GM23338 (cell line): ENCODE measurements around the gene KIAA1549. TPM values are rescaled to one million over a fixed set of nuclear protein-coding genes. Genes with fewer than 3 reads are reported as not detected.
A peak's percentile ranks its signal among the peaks of the same experiment; 100 is the strongest.

Experiments
- ATAC-seq: fragments of 200-7000 bp; cut with Tn5 transposase; 3 replicates; pipeline ENCODE4 v1.9.1; 2020
- DNase-seq: peaks from one replicate; pipeline ENCODE4 v3.0.0-alpha.2; 2015; ENCODE audit warnings: low spot score
- H2AFZ ChIP-seq: fragments of 200-600 bp; sonication (generic); 2 replicates; pipeline ENCODE4 v1.8.0; 2016; ENCODE audit warnings: antibody characterized with exemption, mild to moderate bottlenecking, moderate library complexity
- H3F3A ChIP-seq: fragments of 200-600 bp; sonication (generic); replicated peaks from 2 replicates; pipeline ENCODE4 v1.8.0; 2017; ENCODE audit warnings: antibody characterized with exemption, mixed run types, low read depth
- H3K27ac ChIP-seq: fragments of 200-600 bp; sonication (generic); 2 replicates; pipeline ENCODE4 v1.6.1; 2016; ENCODE audit warnings: low read depth
- H3K27me3 ChIP-seq: fragments of 200-600 bp; sonication (generic); 2 replicates; pipeline ENCODE4 v1.8.0; 2016; ENCODE audit warnings: mild to moderate bottlenecking, mixed run types, moderate library complexity; ENCODE audit not compliant: insufficient read depth
- H3K36me3 ChIP-seq: fragments of 200-600 bp; sonication (generic); 2 replicates; pipeline ENCODE4 v1.8.0; 2016; ENCODE audit warnings: mild to moderate bottlenecking; ENCODE audit not compliant: insufficient read depth
- H3K4me1 ChIP-seq: fragments of 200-600 bp; sonication (generic); 2 replicates; pipeline ENCODE4 v1.8.0; 2016; ENCODE audit warnings: mild to moderate bottlenecking, moderate library complexity; ENCODE audit not compliant: insufficient read depth
- H3K4me2 ChIP-seq: fragments of 200-600 bp; sonication (generic); 2 replicates; pipeline ENCODE4 v1.7.1; 2017; ENCODE audit warnings: mixed run types
- H3K4me3 ChIP-seq: fragments of 200-600 bp; sonication (generic); 2 replicates; pipeline ENCODE4 v1.6.1; 2016; ENCODE audit warnings: mixed run types
- H3K79me2 ChIP-seq: fragments of 200-600 bp; sonication (generic); replicated peaks from 2 replicates; pipeline ENCODE4 v1.8.0; 2017; ENCODE audit warnings: mild to moderate bottlenecking; ENCODE audit not compliant: insufficient read depth
- H3K9me2 ChIP-seq: fragments of 200-600 bp; sonication (generic); 2 replicates; pipeline ENCODE4 v1.8.0; 2017; ENCODE audit not compliant: insufficient read depth
- H4K20me1 ChIP-seq: fragments of 200-600 bp; sonication (generic); replicated peaks from 2 replicates; pipeline ENCODE4 v1.8.0; 2017; ENCODE audit warnings: mild to moderate bottlenecking; ENCODE audit not compliant: insufficient read depth
- H3K27ac Mint-ChIP-seq: 2 replicates; pipeline ENCODE4 v1.8.0; 2020; ENCODE audit warnings: inconsistent platforms, mild to moderate bottlenecking, moderate library complexity, mixed read lengths
- H3K27me3 Mint-ChIP-seq: 3 replicates; pipeline ENCODE4 v1.8.0; 2022; ENCODE audit warnings: low read depth, mild to moderate bottlenecking, moderate library complexity, mixed read lengths, inconsistent platforms; ENCODE audit not compliant: insufficient read depth, poor library complexity
- H3K36me3 Mint-ChIP-seq: 3 replicates; pipeline ENCODE4 v1.8.0; 2021; ENCODE audit warnings: low read depth, mild to moderate bottlenecking, inconsistent platforms, moderate library complexity, mixed read lengths
- H3K4me1 Mint-ChIP-seq: 3 replicates; pipeline ENCODE4 v1.8.0; 2020; ENCODE audit warnings: mild to moderate bottlenecking, inconsistent platforms, mixed read lengths
- H3K4me3 Mint-ChIP-seq: 3 replicates; pipeline ENCODE4 v1.8.0; 2021; ENCODE audit warnings: moderate library complexity, mild to moderate bottlenecking, inconsistent platforms, mixed read lengths
- H3K9me3 Mint-ChIP-seq: 3 replicates; pipeline ENCODE4 v1.8.0; 2020; ENCODE audit warnings: moderate library complexity, mild to moderate bottlenecking, inconsistent platforms, mixed read lengths
- JUNB ChIP-seq: IDR thresholded peaks from one replicate; pipeline ENCODE4 v1.6.1; 2016; ENCODE audit warnings: antibody characterized with exemption; ENCODE audit not compliant: unreplicated experiment
- POLR2AphosphoS5 ChIP-seq: IDR thresholded peaks from 2 replicates; pipeline ENCODE4 v1.6.1; 2016; ENCODE audit warnings: antibody characterized with exemption, low read depth
- REST ChIP-seq: IDR thresholded peaks from one replicate; pipeline ENCODE4 v1.6.1; 2018; ENCODE audit warnings: antibody characterized with exemption; ENCODE audit not compliant: unreplicated experiment
- STAT1 ChIP-seq: IDR thresholded peaks from one replicate; pipeline ENCODE4 v1.6.1; 2016; ENCODE audit warnings: antibody characterized with exemption; ENCODE audit not compliant: unreplicated experiment
- ZNF114 ChIP-seq: fragments of 250-450 bp; sonication (Bioruptor Pico); IDR thresholded peaks from 2 replicates; pipeline ENCODE4 v1.5.0; 2020; ENCODE audit warnings: mild to moderate bottlenecking, moderate library complexity
- ZNF462 ChIP-seq: fragments of 250-450 bp; sonication (Bioruptor Pico); IDR thresholded peaks from 2 replicates; pipeline ENCODE4 v1.5.0; 2020; ENCODE audit warnings: mild to moderate bottlenecking, moderate library complexity
- polyA plus RNA-seq: library from polyadenylated mRNA; unstranded; fragments of >200 nt; fragmentation: Nextera tagmentation; extraction: Ambion mirVana; gene quantifications from 2 replicates; pipeline ENCODE4 v1.2.1, GENCODE V29; 2016
- total RNA-seq: library from RNA; depleted of rRNA; stranded (reverse); fragments of >200 nt; shearing (Covaris generic); gene quantifications from 2 replicates; pipeline ENCODE4 v1.2.3, GENCODE V29; 2014

The KIAA1549 gene
- total and polyA plus RNA-seq, 2 experiments from 2014 or later = 3.6 to 13.5 TPM

- H3K9me3 Mint-ChIP-seq = no peaks in the 10 kb centered on the region; the same call in 2 of the 3 replicates
- no peak for DNase-seq
- Histone ChIP-seq H3K9me2 (no peaks in the 10 kb centered on the region), H3K4me3 (no peak overlapping the region), H3K79me2 (peaks cover 88% of the 10 kb centered on the region), H4K20me1 (peaks cover 12% of the 10 kb centered on the region), H2AFZ (no peak overlapping the region), H3K36me3 (no peaks in the 10 kb centered on the region), H3K27me3 (no peaks in the 10 kb centered on the region), H3K4me2 (no peak overlapping the region), H3F3A (no peaks in the 10 kb centered on the region), H3K27ac (no peak overlapping the region), H3K4me1 (peaks cover 23% of the 10 kb centered on the region)
- H3K27ac Mint-ChIP-seq = no peak overlapping the region
- peaks cover 7% of the 10 kb centered on the region for H3K27me3 Mint-ChIP-seq
- peaks cover 45% of the 10 kb centered on the region for H3K4me1 Mint-ChIP-seq
- H3K4me3 Mint-ChIP-seq = no peak overlapping the region
- TF ChIP-seq STAT1 = no peak
- TF ChIP-seq POLR2AphosphoS5 = no peak
- TF ChIP-seq REST = no peak
- no peaks in the 10 kb centered on the region; the same call in 1 of the 3 replicates for H3K36me3 Mint-ChIP-seq
- no peak for ATAC-seq
Measured at GRCh38 chr7:138957217-138957616, 24.0 kb downstream of the KIAA1549 start.

DNA sequence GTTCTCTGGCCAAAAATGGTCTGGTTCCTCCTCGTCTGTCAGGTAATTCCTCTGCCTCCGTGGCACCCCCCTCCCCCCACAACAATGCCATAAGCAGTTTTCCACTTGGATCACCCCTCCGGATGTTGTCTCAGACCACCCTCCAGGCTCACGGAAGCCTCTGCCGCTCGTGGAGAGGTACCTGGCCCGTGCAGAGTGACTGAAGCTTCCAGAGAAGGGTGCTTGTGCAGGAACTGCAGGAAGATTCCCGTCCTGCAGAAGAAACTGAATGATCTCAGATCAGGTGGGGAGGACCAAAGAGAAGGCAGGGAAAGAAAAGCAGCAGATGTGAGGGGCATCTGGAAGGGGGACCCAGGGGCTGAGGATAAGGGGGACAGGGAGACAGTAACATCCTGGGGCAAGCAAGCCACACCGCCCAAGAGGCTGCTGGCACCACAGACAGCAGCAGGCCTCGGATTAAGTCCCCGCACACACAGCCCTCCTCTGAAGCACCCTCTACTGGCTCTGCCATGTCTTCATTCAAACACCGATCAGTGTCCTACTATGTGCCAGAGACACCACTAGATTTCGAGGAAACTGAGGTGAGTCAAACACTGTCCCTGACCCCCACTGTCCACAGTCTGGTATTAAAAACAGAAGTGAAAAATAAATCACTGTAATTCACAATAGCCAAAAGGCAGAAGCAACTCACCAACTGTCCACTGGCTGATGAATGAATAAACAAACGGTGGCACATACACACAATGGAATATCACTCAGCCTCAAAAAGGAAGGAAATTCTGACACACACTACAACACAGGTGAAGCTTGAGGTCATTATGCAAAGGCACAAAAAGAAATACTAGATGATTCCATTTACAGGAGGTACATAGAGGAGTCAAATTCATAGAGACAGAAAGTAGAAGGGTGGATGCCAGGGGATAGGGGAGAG is 26.4 kb downstream of the KIAA1549 start:
- Histone ChIP-seq H3K27me3 (no peaks in the 10 kb centered on the region), H3K9me2 (no peaks in the 10 kb centered on the region), H2AFZ (no peak overlapping the region), H3K4me1 (peaks cover 16% of the 10 kb centered on the region), H3K4me3 (no peak overlapping the region), H3K27ac (peak overlapping the region; percentile 76; the same call in 1 of the 2 replicates), H3F3A (no peaks in the 10 kb centered on the region), H3K4me2 (peak overlapping the region; percentile 32; the same call in 1 of the 2 replicates), H4K20me1 (peaks cover 8% of the 10 kb centered on the region), H3K36me3 (no peaks in the 10 kb centered on the region), H3K79me2 (peaks cover 83% of the 10 kb centered on the region)
- Mint-ChIP-seq H3K9me3 (no peaks in the 10 kb centered on the region; the same call in 2 of the 3 replicates), H3K27me3 (peaks cover 7% of the 10 kb centered on the region), H3K27ac (peak overlapping the region; percentile 21; the same call in 1 of the 2 replicates), H3K36me3 (no peaks in the 10 kb centered on the region; the same call in 1 of the 3 replicates), H3K4me1 (peaks cover 39% of the 10 kb centered on the region), H3K4me3 (no peak overlapping the region)
- peak; percentile 95 for ATAC-seq
- DNase-seq = peak; percentile 37
- TF ChIP-seq ZNF114 (CRISPR knock-in tag) = no peak
- no peak for TF ChIP-seq POLR2AphosphoS5
- TF ChIP-seq ZNF462 (CRISPR knock-in tag) = no peak
- TF ChIP-seq JUNB = no peak
- no peak for TF ChIP-seq REST
